Colonic mucosa (tissue), 4 donors: Measurements from ENCODE around the gene MCM8. TPM values are rescaled to one million over a fixed set of nuclear protein-coding genes. Genes with fewer than 3 reads are reported as not detected.

Experiments used
- DNase-seq: peaks from one replicate; pipeline ENCODE4 v3.0.0-alpha.2; 2020
- H3K27ac ChIP-seq: fragments of 200-600 bp; one replicate; pipeline ENCODE4 v1.8.0; 2021
- H3K27me3 ChIP-seq: fragments of 200-600 bp; one replicate; pipeline ENCODE4 v1.8.0; 2021
- H3K36me3 ChIP-seq: fragments of 200-600 bp; one replicate; pipeline ENCODE4 v1.8.0; 2021
- H3K4me1 ChIP-seq: fragments of 200-600 bp; one replicate; pipeline ENCODE4 v1.8.0; 2021; ENCODE audit warnings: mild to moderate bottlenecking
- H3K4me3 ChIP-seq: fragments of 200-600 bp; one replicate; pipeline ENCODE4 v1.8.0; 2021
- H3K9ac ChIP-seq, 2 donors: one replicate each; pipeline ENCODE4 v1.7.0; 2013; ENCODE audit warnings: control low read depth in 2 of 2, low read depth in 2 of 2, low read length in 2 of 2
- H3K9me3 ChIP-seq: fragments of 200-600 bp; one replicate; pipeline ENCODE4 v1.8.0; 2021
- CTCF ChIP-seq: fragments of 200-600 bp; IDR thresholded peaks from one replicate; pipeline ENCODE4 v1.8.0; 2022; ENCODE audit warnings: antibody characterized with exemption, mild to moderate bottlenecking
- intact Hi-C: fragments of 100-400 bp; cut with DNase I; formaldehyde crosslinking; loops from one replicate; pipeline ENCODE4 v1.14.1; 2022
- total RNA-seq, 2 donors: library from RNA; stranded (reverse); fragmentation: NEBNext Ultra II Directional in 1 of 2; extraction: Animal tissue kit (Norgen Biotek cat#: 25700) in 1 of 2; gene quantifications; one replicate each; pipeline ENCODE4 v1.2.1, GENCODE V29; 2021
- donor health status: healthy.
- donor health status: DM: no; HTN: no; CAD: no.
- donor health status: DM: no; HTN: no; CAD: no.

The MCM8 gene
- total RNA-seq, 2 donors from 2014 or later, result 5.7 to 18.2 TPM

GRCh38 chr20:6008254-6008653 is 57.8 kb downstream of the MCM8 start:
- H3K36me3 ChIP-seq, result peaks cover 5% of the 10 kb centered on the region
- H3K9ac ChIP-seq, result peak overlapping the region in 1 of 2 donors; percentile 13
- peak; percentile 29 for DNase-seq
- no peaks in the 10 kb centered on the region for H3K4me1 ChIP-seq
- H3K27ac ChIP-seq, result no peak overlapping the region
- no peaks in the 10 kb centered on the region for H3K27me3 ChIP-seq
- H3K9me3 ChIP-seq, result no peaks in the 10 kb centered on the region
- TF ChIP-seq CTCF, result no peak
- intact Hi-C loops, result no loop called here
- no peak overlapping the region for H3K4me3 ChIP-seq

- intact Hi-C loops, result no loop called here
- Histone ChIP-seq H3K36me3 (peaks cover 5% of the 10 kb centered on the region), H3K9me3 (no peaks in the 10 kb centered on the region), H3K4me1 (no peaks in the 10 kb centered on the region), H3K9ac (no peak overlapping the region), H3K27me3 (no peaks in the 10 kb centered on the region), H3K4me3 (no peak overlapping the region), H3K27ac (no peak overlapping the region)
- no peak for DNase-seq
- TF ChIP-seq CTCF, result no peak
Observed at GRCh38 chr20:6012179-6012578, 61.7 kb downstream of the MCM8 start.

GRCh38 chr20:6014017-6014416 is 63.6 kb downstream of the MCM8 start:
- Histone ChIP-seq H3K4me1 (no peaks in the 10 kb centered on the region), H3K27ac (no peak overlapping the region), H3K27me3 (no peaks in the 10 kb centered on the region), H3K9me3 (no peaks in the 10 kb centered on the region), H3K4me3 (no peak overlapping the region), H3K9ac (no peak overlapping the region), H3K36me3 (peaks cover 5% of the 10 kb centered on the region)
- no peak for DNase-seq
- intact Hi-C loops, result no loop called here
- no peak for TF ChIP-seq CTCF

- Histone ChIP-seq H3K4me1 (no peaks in the 10 kb centered on the region), H3K27ac (no peak overlapping the region), H3K9ac (no peak overlapping the region), H3K4me3 (no peak overlapping the region), H3K27me3 (no peaks in the 10 kb centered on the region), H3K9me3 (no peaks in the 10 kb centered on the region), H3K36me3 (peaks cover 5% of the 10 kb centered on the region)
- DNase-seq, result no peak
- no peak for TF ChIP-seq CTCF
- intact Hi-C loops, result no loop called here
Observed at GRCh38 chr20:6014957-6015356, 64.5 kb downstream of the MCM8 start.

- intact Hi-C loops, result no loop called here
- no peak for DNase-seq
- Histone ChIP-seq H3K4me1 (no peaks in the 10 kb centered on the region), H3K9me3 (no peaks in the 10 kb centered on the region), H3K27me3 (no peaks in the 10 kb centered on the region), H3K9ac (no peak overlapping the region), H3K36me3 (no peaks in the 10 kb centered on the region), H3K4me3 (no peak overlapping the region), H3K27ac (no peak overlapping the region)
- TF ChIP-seq CTCF, result no peak
Observed at GRCh38 chr20:6017467-6017866, 67.0 kb downstream of the MCM8 start.

- Histone ChIP-seq H3K27ac (no peak overlapping the region), H3K27me3 (no peaks in the 10 kb centered on the region), H3K4me1 (no peaks in the 10 kb centered on the region), H3K36me3 (no peaks in the 10 kb centered on the region), H3K9me3 (no peaks in the 10 kb centered on the region), H3K4me3 (no peak overlapping the region), H3K9ac (no peak overlapping the region)
- TF ChIP-seq CTCF, result no peak
- intact Hi-C loops, result no loop called here
- DNase-seq, result no peak
Observed at GRCh38 chr20:6017880-6018279, 67.4 kb downstream of the MCM8 start.
